DMS114 treated with DMSO at 0.1 percent for 48 hours (cell line): ENCODE measurements around the gene PTPRK.
"Not testable (repeated sequence)": the region's sequence is repeated elsewhere in the genome, so short reads cannot be mapped to it uniquely, and the experiment has no call there.

Experiments used
- DNase-seq: peaks from one replicate; lab custom pipeline; 2025; ENCODE audit not compliant: unreplicated experiment; lab: John Stamatoyannopoulos, UW

PTPRK gene

DNA sequence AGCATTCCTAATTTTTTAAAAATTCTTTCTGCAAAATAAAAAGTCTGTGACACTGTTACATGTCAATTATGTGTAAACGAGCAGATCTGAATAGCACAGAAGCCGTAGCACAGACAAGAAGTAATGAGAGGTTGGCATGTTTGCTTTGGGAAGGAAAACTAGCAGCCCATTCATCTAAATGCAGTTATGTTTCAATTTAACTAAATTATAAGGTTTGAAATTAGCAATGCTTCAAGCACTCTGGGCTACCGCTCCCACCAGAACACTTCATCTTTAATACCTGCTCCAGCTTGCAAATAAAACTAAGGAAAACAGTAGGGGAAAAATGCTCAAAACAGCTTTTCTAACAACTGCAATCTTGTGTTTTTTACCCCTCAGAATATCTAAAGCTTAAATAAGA, 73.9 kb downstream of the PTPRK start:
- DNase-seq, result no peak

DNA sequence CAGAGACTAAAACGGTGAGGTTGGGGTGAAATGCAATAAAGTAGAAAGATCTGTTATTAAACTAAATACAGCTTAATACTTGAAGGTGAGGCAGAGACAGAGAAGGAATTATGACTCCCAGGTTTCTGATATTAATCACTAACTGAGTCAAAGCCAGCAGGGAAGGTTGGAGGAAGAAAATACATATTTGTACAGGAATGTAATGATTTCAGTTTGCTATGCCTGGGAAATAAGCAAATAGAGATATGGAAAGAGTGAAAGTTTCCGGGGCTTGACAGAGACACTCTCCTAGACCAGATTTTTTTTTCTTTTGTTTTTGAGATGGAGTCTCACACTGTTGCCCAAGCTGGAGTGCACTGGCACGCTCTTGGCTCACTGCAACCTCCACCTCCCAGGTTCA, 76.8 kb downstream of the PTPRK start:
- no peak for DNase-seq

DNA sequence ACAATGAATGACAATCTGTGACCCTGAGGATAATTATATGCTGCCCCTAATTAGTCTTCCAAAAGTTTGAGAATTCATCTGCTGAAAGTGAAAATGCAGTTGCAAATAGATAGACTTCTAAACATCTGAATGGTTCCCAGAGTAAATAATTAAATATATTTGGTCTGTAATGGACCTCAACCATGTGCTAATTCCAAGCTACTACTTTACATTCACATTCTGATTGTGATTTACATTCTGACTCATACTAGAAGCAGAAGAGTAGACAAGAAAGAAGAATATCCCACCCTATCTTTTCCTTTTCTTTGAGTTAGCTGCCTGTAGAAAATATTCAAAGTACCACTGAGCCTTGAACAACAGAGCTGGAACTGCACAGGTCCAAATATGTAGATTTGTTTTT, 80.8 kb downstream of the PTPRK start:
- no peak for DNase-seq

DNA sequence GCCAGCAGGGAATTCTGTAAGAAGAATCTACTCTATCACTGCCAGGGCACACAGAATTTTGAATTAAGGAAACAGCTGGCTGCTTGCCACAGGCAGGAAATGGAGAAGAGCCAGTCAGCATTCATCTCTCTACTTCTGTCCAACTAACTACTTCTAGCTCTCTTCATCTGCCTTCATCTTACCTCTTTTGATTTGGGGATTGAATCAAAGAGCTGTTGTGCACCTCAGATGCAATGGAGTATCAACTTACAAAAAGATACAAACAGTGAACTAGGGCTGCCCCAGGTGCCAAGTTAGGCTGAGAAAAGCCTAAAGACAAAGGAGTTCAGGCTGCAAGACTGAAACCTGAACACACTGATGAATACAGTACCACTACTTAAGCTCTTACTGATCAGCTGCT, 82.0 kb downstream of the PTPRK start:
- no peak for DNase-seq

- no peak for DNase-seq
Measured at GRCh38 chr6:128437685-128438084, 82.7 kb downstream of the PTPRK start.

DNA sequence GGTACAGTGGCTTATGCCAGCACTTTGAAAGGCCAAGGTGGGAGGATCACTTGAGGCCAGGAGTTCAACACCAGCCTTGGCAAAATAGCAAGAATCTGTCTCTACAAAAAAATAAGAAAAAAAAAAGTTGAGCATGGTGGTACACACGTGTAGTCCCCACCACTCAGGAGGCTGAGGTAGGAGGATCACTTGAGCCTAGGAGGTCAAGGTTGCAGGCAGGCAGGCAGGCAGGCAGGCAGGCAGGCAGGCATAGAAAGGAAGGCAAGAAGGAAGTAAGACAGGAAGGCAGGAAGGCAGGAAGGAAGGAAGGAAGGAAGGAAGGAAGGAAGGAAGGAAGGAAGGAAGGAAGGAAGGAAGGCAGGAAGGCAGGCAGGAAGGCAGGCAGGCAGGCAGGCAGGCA, 85.6 kb downstream of the PTPRK start:
- DNase-seq, result not testable (repeated sequence)

GRCh38 chr6:128432394-128432793, 88.0 kb downstream of the PTPRK start:
- DNase-seq, result no peak

DNA sequence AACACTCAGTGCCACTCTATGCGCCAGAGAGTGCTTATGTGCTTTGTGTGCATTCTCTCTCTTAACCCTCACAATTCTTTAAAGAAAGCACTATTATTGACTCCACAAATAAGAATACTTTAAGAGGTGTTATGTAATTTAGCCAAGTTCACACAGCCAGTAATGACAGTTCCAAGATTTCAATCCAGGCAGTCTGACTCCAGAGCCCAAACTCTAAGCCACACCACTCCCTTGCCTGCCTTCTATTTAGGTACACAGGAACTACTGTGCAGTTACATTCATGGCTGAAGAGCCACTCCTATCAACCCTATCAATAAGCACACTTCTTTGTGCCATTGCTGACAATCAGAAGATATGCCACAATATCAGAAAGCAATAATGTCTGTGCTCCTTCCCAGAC, 93.3 kb downstream of the PTPRK start:
- DNase-seq, result no peak

GRCh38 chr6:128425856-128426255, 94.5 kb downstream of the PTPRK start:
- DNase-seq, result no peak

DNA sequence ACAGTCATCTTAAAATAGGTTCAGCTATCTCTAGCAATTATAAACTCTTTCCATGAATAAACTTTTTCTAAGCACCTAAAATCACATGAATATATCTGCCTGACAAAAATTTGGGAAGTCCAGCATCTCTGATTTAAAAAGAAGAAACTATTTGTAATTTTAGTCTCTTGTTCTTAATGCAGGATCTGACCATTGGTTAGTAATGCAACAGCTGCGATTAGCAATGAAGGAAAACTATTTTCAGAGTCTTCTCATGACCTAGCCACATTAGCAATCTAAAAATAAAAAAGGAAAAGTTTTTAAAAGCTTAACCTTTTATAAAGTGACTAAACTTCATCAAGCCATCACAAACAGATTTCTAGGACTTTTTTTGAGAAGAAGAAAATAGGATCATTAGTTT, 97.5 kb downstream of the PTPRK start:
- no peak for DNase-seq

DNA sequence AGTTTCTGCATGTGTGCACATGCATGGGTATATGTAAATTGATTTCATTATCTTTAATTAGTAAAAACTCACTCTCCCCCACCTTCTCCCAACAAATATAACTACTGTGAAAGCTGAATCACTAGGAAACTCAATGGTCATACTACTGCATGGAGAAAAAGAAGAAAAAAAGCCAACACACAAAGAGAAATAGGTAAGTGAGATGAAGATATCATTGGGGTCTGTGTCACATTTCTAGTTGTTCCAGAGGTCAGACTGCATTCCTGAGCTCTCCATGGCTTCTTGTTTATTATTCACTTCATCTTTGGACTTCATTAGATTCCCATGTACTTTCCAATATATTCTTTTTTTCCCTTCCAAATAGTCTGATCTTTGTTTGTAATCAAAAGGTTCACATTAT, 98.2 kb downstream of the PTPRK start:
- no peak for DNase-seq

DNA sequence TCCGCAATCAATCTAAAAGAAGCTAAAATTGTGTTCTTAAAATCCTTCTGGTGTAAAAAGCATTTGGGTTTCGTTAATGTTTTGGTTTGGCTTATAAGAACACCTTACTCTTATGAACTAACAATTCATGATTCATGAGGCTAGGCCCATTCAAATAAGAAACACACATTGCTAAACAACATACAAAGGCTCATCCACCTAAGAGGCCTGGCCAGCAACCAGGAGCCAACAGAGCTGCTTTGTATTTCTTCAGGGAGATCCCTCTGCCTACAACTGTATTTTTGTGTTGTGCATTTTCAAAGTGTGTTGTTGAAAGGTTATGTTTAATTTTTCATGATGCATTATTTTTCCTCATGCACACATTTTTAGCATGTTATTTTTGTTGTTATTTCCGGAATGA, 98.6 kb downstream of the PTPRK start:
- DNase-seq, result no peak

DNA sequence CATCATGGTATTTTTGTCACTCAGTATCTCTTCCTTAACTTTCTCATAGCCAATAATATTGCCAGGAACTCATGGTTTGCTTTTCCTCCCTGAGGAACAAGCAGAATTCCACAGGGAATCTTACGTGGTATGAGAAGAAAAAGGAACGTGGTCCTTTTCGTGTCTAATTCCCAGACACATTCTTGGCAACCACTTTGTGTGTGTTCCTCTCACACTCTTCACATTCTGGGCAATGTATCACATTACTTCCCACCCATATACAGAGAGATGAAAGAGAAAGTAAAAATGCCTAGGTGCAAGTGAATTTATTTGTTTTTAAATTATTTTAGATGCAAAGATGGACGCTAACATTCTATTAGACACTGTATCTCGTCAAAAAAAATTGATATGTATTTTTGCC, 102.7 kb downstream of the PTPRK start:
- DNase-seq, result no peak

DNA sequence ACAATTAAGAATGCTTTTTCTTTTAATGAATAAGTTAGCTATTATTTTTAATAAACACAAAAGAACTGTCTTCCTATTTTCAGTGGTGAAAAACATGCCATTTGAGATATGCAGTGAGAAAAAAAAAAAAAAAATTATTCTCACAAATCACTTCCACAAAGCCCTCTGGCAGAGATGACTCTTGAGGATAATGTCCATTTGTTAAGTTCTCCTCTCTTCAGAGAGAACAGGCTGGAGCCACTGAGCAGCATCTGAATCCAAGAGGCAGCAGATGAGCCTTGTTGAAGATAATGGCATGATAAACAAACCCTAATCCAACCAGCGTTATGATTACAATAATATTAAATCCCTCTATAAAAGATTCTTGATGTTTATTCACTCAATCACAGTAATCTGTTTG, 105.0 kb downstream of the PTPRK start:
- DNase-seq, result no peak

DNA sequence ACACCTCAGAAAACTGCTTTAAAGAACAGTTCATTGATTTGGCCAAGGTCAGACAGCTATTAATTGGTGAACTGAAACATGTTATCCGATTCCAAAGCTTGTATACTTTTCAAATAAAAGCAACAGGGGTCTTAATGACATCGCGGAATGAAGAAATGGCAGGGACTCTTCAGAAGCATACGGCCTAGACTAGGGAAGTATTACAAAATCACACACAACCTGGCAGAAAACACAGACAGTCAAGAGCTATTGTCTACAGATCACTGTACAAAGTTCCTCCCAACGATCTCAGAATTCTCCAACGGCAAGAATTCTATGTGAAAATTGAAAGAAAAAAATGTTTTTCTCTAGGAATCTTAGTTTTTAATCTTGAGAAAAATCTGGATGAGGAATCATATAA, 105.5 kb downstream of the PTPRK start:
- no peak for DNase-seq

- no peak for DNase-seq
Measured at GRCh38 chr6:128413291-128413690, 107.1 kb downstream of the PTPRK start.

DNA sequence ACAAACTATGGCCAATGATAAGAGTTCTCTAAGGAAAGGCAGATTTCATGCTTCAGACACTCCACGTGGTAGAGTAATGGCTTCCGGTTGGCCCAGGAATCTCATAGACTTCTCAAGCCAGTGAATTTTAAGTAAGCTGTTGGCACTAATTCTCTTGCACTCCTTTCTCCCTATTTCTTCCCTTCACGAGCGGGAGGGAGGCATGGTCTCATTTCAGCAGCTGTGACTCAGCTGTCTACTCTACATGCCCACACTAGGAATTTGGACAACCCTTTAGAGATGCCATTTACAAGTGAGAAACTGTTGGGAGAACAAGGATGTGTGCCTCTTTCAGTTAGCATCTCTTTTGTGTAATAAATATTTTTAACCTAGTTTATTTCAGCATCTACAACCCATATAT, 107.7 kb downstream of the PTPRK start:
- DNase-seq, result no peak

- DNase-seq, result no peak
Measured at GRCh38 chr6:128410584-128410983, 109.8 kb downstream of the PTPRK start.

DNA sequence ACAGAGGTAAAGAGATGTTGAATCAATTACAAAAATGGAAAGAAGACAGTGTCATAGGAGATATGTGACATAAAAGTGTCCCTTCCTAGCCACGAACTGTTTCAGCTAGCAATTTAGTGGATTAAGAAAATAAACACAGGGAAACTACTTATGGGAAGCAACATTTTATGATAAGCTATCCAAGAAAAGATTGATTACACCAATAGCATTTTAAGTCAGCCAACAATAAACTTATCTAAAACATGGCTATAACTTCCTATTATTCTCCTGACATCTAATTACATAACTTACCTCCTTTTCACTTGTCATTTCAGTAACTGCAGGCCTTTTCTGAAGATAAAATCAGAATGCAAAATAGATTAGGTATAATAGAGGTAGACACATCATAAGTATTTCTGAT, 111.4 kb downstream of the PTPRK start:
- no peak for DNase-seq

- no peak for DNase-seq
Measured at GRCh38 chr6:128406453-128406852, 113.9 kb downstream of the PTPRK start.

GRCh38 chr6:128403618-128404444, 116.6 kb downstream of the PTPRK start:
- no peak for DNase-seq

GRCh38 chr6:128400875-128401274, 119.5 kb downstream of the PTPRK start:
- no peak for DNase-seq

DNA sequence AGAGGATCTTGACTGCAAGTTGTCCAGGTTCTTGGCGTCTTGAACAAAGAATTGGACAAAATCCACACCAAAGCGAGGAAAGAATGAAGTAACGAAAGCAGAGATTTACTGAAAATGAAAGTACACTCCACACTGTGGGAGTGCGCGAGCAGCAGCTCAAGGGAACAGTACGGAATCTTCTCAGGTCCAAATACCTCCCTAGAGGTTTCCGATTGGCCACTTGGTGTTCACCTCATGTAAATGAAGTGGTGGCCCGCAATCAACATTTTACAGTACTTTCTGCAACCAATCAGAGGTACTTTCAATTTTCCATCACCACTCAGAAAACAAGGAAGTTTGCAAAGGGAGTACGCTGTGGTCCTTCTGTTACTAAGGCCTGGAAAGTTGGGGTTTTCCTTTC, 122.4 kb downstream of the PTPRK start:
- no peak for DNase-seq
